ENCODE measurements around the gene ZNF267.

DNA sequence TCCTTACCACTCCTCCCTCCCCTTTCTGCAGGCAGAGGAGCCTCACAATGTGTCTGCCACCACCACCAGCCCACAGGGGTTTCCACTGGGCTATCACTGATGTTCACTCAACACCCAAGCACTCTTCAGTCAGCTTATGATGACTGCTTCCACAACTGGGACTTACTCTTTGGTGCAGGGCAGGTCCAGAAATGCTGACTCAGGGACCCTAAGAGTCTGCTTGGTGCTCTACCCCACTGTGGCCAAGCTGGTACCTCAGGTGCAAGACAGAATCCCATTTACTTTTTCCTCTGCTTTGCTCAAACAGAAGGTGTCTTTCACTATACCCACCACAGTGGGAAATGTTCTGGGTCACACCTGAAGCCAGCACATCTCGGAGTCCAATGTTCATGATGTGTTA is 40.1 kb downstream of the ZNF267 start:
- TF ChIP-seq POLR2A (IDR thresholded peaks at IDR 0.05; ENCODE audit: low read length) (no peak), GATA1 (IDR thresholded peaks at IDR 0.05; ENCODE audit: low read depth, low read length) (no peak)
